ENCODE results near the gene IL12RB2. TPM values are rescaled to one million over a fixed set of nuclear protein-coding genes. Genes with fewer than 3 reads are reported as not detected.

IL12RB2 gene
- total and polyA plus RNA-seq, 2 experiments from 2014 or later = 0.79 to 1.7 TPM

- no peaks in the 10 kb centered on the region for H3K9me2 ChIP-seq (ENCODE audit: insufficient read depth)
- H2AFZ ChIP-seq = peak overlapping the region; percentile 53; the same call in 1 of the 2 replicates
- 0 out of 2 replicates have a peak overlapping the region, but pooled peaks have one; percentile 22 for H3K4me2 ChIP-seq
- peaks cover 2% of the 10 kb centered on the region for H3K27me3 Mint-ChIP-seq (ENCODE audit: insufficient read depth, low read depth, poor library complexity)
- no peak overlapping the region for H3K27ac ChIP-seq (ENCODE audit: low read depth)
- no peak overlapping the region for H3K27ac Mint-ChIP-seq
- TF ChIP-seq EZH2phosphoT487 (IDR thresholded peaks at IDR 0.05; ENCODE audit: unreplicated experiment) (no peak), ZNF331 (CRISPR knock-in tag; IDR thresholded peaks at IDR 0.05; ENCODE audit: low read depth) (no peak), REST (IDR thresholded peaks at IDR 0.05; ENCODE audit: unreplicated experiment) (no peak), ZNF114 (CRISPR knock-in tag; IDR thresholded peaks at IDR 0.05) (no peak), EZH2 (IDR thresholded peaks at IDR 0.05; ENCODE audit: low read depth, unreplicated experiment) (no peak), CTCF (conservative IDR thresholded peaks at IDR 0.05; ENCODE audit: low read depth in 2 of 2) (no peak), JUNB (IDR thresholded peaks at IDR 0.05; ENCODE audit: unreplicated experiment) (no peak), STAT1 (IDR thresholded peaks at IDR 0.05; ENCODE audit: unreplicated experiment) (no peak), ETS1 (IDR thresholded peaks at IDR 0.05) (no peak), CREB1 (CRISPR knock-in tag; IDR thresholded peaks at IDR 0.05; ENCODE audit: low read depth) (no peak), ZNF462 (CRISPR knock-in tag; IDR thresholded peaks at IDR 0.05) (no peak), NANOG (IDR thresholded peaks at IDR 0.05; ENCODE audit: borderline replicate concordance) (no peak), POLR2AphosphoS5 (IDR thresholded peaks at IDR 0.05; ENCODE audit: low read depth) (no peak)
- H3K4me1 Mint-ChIP-seq = peaks cover 17% of the 10 kb centered on the region; the same call in 2 of the 3 replicates
- no peaks in the 10 kb centered on the region for H3K79me2 ChIP-seq (replicated peaks; ENCODE audit: insufficient read depth)
- peaks cover 12% of the 10 kb centered on the region for H3K27me3 ChIP-seq (ENCODE audit: insufficient read depth)
- no peak overlapping the region for H3K4me3 Mint-ChIP-seq
- no peaks in the 10 kb centered on the region for H3K9me3 Mint-ChIP-seq
- H3K4me1 ChIP-seq (ENCODE audit: insufficient read depth) = peaks cover 11% of the 10 kb centered on the region
- DNase-seq (ENCODE audit: low spot score) = no peak
- no peaks in the 10 kb centered on the region for H3F3A ChIP-seq (replicated peaks; ENCODE audit: low read depth)
- no peaks in the 10 kb centered on the region for H4K20me1 ChIP-seq (replicated peaks; ENCODE audit: insufficient read depth)
- no peak; the same call in 2 of the 3 replicates for ATAC-seq
- H3K4me3 ChIP-seq = no peak overlapping the region
- no peaks in the 10 kb centered on the region for H3K36me3 ChIP-seq (ENCODE audit: insufficient read depth)
- H3K36me3 Mint-ChIP-seq (ENCODE audit: low read depth) = no peaks in the 10 kb centered on the region
Measured at GRCh38 chr1:67313934-67314671, 6.4 kb downstream of the IL12RB2 start.
